ENCODE measurements around the gene WWTR1. TPM values are rescaled to one million over a fixed set of nuclear protein-coding genes. Genes with fewer than 3 reads are reported as not detected.

The WWTR1 gene
- polyA plus RNA-seq, 1 experiment, result 119 TPM

DNA sequence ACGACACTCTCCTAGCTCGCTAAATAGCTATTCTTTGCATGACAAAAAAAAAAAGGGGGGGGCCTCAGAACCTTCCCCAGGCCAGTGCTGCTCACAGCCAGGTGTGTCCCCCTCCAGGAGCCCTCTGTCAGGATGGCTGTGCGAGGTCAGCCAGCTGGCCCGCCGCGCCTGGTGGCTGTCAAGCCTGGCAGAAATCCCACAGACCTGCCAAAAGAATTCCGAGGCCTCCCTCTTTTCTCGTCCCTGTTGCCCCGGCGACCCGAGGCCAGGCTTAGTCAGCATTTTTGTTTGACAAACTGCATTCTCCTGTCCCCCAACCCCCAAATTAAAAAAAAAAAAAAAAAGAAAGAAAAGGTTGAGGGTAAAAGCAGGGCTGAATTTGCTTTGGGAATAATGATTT, 121.4 kb downstream of the WWTR1 start:
- POLR2A ChIA-PET, result no interaction called here

DNA sequence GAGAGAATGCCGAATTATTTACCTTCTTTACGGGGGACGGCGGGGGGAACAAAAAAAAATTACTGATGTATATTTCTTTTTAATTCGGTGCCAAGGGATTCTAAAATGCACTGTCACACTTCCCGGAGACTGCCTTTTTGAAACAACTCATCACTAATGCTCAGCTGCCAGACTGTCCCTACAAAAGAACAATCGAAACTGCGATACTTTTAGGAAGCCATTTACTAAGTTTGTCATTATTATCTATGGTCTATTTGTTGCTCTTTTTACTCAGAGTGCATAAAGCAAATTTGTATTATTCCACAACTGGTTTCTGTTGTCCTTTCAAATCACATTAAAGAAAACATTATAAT, 122.5 kb downstream of the WWTR1 start:
- no peak for DNase-seq (ENCODE audit: low read depth)
- TF ChIP-seq, protein P1, sequence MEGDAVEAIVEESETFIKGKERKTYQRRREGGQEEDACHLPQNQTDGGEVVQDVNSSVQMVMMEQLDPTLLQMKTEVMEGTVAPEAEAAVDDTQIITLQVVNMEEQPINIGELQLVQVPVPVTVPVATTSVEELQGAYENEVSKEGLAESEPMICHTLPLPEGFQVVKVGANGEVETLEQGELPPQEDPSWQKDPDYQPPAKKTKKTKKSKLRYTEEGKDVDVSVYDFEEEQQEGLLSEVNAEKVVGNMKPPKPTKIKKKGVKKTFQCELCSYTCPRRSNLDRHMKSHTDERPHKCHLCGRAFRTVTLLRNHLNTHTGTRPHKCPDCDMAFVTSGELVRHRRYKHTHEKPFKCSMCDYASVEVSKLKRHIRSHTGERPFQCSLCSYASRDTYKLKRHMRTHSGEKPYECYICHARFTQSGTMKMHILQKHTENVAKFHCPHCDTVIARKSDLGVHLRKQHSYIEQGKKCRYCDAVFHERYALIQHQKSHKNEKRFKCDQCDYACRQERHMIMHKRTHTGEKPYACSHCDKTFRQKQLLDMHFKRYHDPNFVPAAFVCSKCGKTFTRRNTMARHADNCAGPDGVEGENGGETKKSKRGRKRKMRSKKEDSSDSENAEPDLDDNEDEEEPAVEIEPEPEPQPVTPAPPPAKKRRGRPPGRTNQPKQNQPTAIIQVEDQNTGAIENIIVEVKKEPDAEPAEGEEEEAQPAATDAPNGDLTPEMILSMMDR (IDR thresholded peaks at IDR 0.05; ENCODE audit: insufficient read depth, low read depth, low read length), result no peak
- peaks cover 2% of the 10 kb centered on the region for H3K36me3 ChIP-seq (ENCODE audit: control insufficient read depth, insufficient read depth, low read length)
- CTCF ChIA-PET, result interaction anchor here (0.8 to 3.4 kb wide), 5 partner anchors 33 to 273 kb away, joined by 3 to 18 read pairs (median 4); no protein-coding TSS in a partner anchor
- POLR2A ChIA-PET, result no interaction called here
- H3K27me3 ChIP-seq (ENCODE audit: control insufficient read depth, insufficient read depth, low read length), result no peaks in the 10 kb centered on the region
- peak overlapping the region; percentile 5; the same call in 1 of the 2 replicates for H3K4me3 ChIP-seq (ENCODE audit: low read depth, low read length)

More for the DNA sequence above, 121.4 kb downstream of the WWTR1 start:
- TF ChIP-seq, protein P1 (IDR thresholded peaks at IDR 0.05; ENCODE audit: insufficient read depth, low read depth, low read length), result no peak
- DNase-seq (ENCODE audit: low read depth), result no peak
- no peaks in the 10 kb centered on the region for H3K27me3 ChIP-seq (ENCODE audit: control insufficient read depth, insufficient read depth, low read length)
- no peak overlapping the region for H3K4me3 ChIP-seq (ENCODE audit: low read depth, low read length)
- H3K36me3 ChIP-seq (ENCODE audit: control insufficient read depth, insufficient read depth, low read length), result peaks cover 3% of the 10 kb centered on the region
- CTCF ChIA-PET, result interaction anchor here (0.6 to 3.4 kb wide), 4 partner anchors 85 to 312 kb away, joined by 3 to 18 read pairs (median 4); no protein-coding TSS in a partner anchor

DNA sequence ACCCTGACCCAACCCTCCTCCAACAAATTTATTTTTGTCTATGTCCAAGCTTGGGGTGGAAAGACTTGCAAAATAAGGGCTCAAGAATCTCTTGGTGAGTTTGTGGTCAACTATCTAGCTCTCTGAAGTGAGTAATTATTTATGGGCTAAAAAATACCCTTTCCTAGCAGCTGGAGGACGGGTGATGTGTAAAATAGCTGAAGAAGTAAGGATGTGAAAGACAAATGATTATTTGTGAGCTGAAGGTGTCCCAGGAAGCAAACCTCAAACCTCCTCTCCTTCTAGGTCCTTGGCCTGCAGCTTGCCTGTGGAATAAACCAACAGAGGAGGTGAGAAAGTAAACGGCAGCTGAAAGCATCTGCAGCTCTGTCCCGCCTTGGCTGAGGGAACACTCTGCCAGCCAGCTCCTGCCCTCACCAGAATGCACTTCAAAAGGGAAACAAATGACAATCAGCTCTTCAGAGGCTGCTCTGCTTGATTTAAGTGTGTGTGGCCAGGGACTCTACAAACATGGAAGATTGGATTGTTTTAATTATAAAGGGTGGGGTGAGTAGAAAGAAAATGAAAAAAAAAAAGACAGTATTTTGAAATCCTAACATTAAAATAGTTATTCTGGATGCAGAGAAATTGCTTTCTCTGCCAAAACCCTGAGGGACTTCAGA, 123.0 kb downstream of the WWTR1 start:
- H3K36me3 ChIP-seq (ENCODE audit: control insufficient read depth, insufficient read depth, low read length), result peaks cover 2% of the 10 kb centered on the region
- no peak for DNase-seq (ENCODE audit: low read depth)
- H3K4me3 ChIP-seq (ENCODE audit: low read depth, low read length), result no peak overlapping the region; the same call in 1 of the 2 replicates
- H3K27me3 ChIP-seq (ENCODE audit: control insufficient read depth, insufficient read depth, low read length), result no peaks in the 10 kb centered on the region
- ChIA-PET POLR2A (no interaction called here), CTCF (interaction anchor here (0.6 to 3.4 kb wide), 6 partner anchors 34 to 273 kb away, joined by 3 to 18 read pairs (median 3); no protein-coding TSS in a partner anchor)
- TF ChIP-seq, protein P1 (IDR thresholded peaks at IDR 0.05; ENCODE audit: insufficient read depth, low read depth, low read length), result no peak

DNA sequence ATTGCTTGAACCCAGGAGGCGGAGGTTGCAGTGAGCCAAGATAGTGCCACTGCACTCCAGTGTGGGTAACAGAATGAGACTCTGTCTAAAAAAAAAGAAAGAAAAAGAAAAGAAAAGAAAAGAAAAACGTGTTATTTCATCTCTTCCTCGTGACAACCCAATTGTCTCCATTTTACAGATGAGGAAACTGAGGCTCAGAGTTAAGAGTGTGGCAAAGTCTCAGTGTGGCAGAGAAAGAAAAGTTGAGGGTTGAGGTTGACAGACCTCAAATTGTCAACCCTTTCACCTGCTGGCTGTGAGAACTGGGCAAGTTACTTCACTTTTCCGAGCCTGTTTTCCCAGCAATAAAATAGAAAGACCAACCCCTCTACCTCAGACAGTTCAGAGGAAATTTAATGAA, 123.7 kb downstream of the WWTR1 start:
- ChIA-PET CTCF (interaction anchor here (0.6 to 3.4 kb wide), 5 partner anchors 41 to 279 kb away, joined by 3 to 18 read pairs (median 4); partner anchors contain the start of gene RNF13), POLR2A (no interaction called here)
- TF ChIP-seq, protein P1 (IDR thresholded peaks at IDR 0.05; ENCODE audit: insufficient read depth, low read depth, low read length), result no peak
- Histone ChIP-seq H3K27me3 (ENCODE audit: control insufficient read depth, insufficient read depth, low read length) (no peaks in the 10 kb centered on the region), H3K36me3 (ENCODE audit: control insufficient read depth, insufficient read depth, low read length) (peaks cover 2% of the 10 kb centered on the region), H3K4me3 (ENCODE audit: low read depth, low read length) (no peak overlapping the region)
- no peak for DNase-seq (ENCODE audit: low read depth)

DNA sequence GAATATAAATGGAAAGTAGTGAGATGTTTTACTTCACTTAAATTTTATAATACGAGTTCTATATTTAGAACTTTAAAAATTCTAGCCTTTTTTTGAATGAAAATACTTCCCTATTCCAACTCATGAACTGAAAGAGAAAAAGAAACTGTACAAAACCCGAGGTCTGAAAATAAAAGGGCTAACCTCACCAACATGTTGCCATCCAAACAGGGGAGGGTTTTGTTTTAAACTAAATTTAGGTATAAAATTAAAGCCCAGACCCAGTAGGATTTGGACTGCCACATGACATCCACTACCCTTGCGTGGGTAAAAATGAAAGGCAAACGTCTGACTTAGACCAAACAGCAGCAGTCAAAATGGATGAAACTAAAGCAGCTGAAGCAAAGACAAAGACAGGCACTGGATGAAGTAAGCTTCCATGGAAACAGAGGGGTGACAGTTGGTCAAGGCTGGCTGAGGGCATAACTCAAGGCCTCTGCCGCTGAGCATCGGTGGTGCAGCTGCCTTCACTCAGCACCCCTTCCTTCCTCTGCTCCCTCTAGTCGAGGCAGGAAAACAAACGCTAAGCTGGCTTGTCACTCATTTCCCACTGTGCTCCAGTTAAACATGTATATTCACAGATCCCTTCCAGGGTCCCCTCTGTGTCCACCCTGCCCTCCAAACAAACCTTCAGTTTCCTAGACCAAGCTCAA, 125.2 kb downstream of the WWTR1 start:
- ChIA-PET CTCF (interaction anchor here (0.6 to 1.2 kb wide), 4 partner anchors 23 to 185 kb away, joined by 3 to 5 read pairs (median 3); no protein-coding TSS in a partner anchor), POLR2A (no interaction called here)
- no peak for DNase-seq (ENCODE audit: low read depth)
- TF ChIP-seq, protein P1 (IDR thresholded peaks at IDR 0.05; ENCODE audit: insufficient read depth, low read depth, low read length), result no peak
- Histone ChIP-seq H3K36me3 (ENCODE audit: control insufficient read depth, insufficient read depth, low read length) (peaks cover 4% of the 10 kb centered on the region), H3K27me3 (ENCODE audit: control insufficient read depth, insufficient read depth, low read length) (no peaks in the 10 kb centered on the region), H3K4me3 (ENCODE audit: low read depth, low read length) (no peak overlapping the region)
